Bronchial epithelial cell (primary cell): ENCODE data around the gene RNF26. TPM values are rescaled to one million over a fixed set of nuclear protein-coding genes. Genes with fewer than 3 reads are reported as not detected.

ENCODE experiments used
- DNase-seq: peaks from one replicate; pipeline ENCODE4 v3.0.0-alpha.2; 2010; ENCODE audit warnings: low read depth
- FAIRE-seq: peaks from 2 replicates; lab custom pipeline; 2011; peaks lifted over from hg19 to GRCh38; lab: Jason Lieb, UNC
- H3K27me3 ChIP-seq: 2 replicates; pipeline ENCODE4 v1.5.1; 2011; ENCODE audit warnings: low read length; ENCODE audit not compliant: control insufficient read depth, insufficient read depth
- H3K36me3 ChIP-seq: 2 replicates; pipeline ENCODE4 v1.5.1; 2011; ENCODE audit warnings: low read length; ENCODE audit not compliant: control insufficient read depth, insufficient read depth
- H3K4me3 ChIP-seq: 2 replicates; pipeline ENCODE4 v1.5.1; 2011; ENCODE audit warnings: mild to moderate bottlenecking, low read depth, low read length, control low read depth
- total RNA-seq: library from RNA; depleted of rRNA; stranded (reverse); fragments of >200 nt; gene quantifications from 2 replicates; pipeline ENCODE4 v1.2.1, GENCODE V29; 2014
- TF ChIP-seq, protein P1 (sequence below): IDR thresholded peaks from 2 replicates; pipeline ENCODE4 v1.5.1; 2011; ENCODE audit warnings: mild to moderate bottlenecking, moderate library complexity, low read length, control low read depth, inconsistent platforms; ENCODE audit not compliant: insufficient read depth, severe bottlenecking

RNF26 gene
- total RNA-seq, 1 donor from 2014 or later = 2.4 TPM

DNA sequence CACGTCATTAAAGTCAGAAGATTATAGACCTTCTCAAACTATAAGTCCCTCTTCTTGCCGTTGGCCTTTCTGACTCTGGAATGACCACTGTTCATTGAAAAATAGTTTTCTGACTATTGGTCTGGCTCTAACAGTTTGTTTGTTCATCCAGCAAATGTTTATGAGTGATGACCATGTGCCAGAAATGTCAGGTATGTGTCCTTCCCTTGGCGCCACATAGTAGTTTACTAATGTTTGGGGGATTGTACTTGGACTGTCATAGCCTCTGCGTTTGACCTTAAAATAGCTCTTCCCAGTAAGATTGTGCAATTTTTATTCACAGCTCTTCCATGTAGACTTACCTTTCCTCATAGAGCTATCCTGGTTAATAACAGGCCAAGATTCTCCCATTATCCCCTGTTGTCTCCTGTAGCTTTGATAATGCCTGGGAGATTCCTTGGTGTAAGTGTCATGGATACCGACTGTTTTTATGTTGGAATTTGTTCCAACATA is 31.1 kb upstream of the RNF26 start:
- no peak for FAIRE-seq
- Histone ChIP-seq H3K4me3 (no peak overlapping the region), H3K36me3 (peaks cover 7% of the 10 kb centered on the region), H3K27me3 (no peaks in the 10 kb centered on the region)
- no peak for DNase-seq
- TF ChIP-seq, protein P1, sequence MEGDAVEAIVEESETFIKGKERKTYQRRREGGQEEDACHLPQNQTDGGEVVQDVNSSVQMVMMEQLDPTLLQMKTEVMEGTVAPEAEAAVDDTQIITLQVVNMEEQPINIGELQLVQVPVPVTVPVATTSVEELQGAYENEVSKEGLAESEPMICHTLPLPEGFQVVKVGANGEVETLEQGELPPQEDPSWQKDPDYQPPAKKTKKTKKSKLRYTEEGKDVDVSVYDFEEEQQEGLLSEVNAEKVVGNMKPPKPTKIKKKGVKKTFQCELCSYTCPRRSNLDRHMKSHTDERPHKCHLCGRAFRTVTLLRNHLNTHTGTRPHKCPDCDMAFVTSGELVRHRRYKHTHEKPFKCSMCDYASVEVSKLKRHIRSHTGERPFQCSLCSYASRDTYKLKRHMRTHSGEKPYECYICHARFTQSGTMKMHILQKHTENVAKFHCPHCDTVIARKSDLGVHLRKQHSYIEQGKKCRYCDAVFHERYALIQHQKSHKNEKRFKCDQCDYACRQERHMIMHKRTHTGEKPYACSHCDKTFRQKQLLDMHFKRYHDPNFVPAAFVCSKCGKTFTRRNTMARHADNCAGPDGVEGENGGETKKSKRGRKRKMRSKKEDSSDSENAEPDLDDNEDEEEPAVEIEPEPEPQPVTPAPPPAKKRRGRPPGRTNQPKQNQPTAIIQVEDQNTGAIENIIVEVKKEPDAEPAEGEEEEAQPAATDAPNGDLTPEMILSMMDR = no peak

DNA sequence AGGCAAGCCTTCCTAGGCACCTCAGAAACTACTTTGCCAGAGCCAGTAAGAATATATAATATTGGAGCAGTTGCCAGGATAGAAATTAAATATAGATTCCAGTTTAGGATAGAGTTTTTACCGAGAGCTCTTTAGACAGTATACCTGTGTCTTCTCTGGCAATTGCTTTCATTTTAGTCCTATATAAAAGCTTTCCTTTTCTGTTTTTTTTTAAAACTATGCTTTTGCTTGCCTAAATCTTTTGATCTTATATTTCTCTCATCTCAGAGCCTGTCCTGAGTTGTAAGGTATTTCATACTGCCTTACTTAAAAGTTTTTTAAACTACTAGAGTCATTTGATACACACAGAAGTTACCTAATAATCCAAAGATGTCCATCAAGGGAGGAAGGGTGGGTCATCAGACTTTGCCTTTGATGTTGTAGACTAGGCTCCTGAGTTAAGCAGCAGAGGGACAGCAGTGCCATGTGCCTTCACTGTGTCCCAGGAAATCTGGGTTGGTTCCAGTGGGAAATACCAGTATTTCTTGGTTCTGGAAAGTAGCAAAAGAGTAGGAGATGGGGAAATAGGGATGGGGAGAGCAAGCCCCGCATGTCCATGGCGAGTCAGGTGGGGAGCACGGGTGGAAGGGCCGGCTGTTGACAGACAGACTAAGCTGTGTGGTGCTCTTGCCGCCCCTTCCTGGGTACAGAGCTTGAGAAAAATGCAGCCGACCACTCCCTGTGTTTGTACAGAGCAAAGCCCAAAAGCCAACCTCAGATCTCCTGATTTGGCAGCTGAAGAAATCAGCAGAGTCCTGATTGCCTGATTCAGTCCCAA is 28.6 kb upstream of the RNF26 start:
- FAIRE-seq = no peak

DNA sequence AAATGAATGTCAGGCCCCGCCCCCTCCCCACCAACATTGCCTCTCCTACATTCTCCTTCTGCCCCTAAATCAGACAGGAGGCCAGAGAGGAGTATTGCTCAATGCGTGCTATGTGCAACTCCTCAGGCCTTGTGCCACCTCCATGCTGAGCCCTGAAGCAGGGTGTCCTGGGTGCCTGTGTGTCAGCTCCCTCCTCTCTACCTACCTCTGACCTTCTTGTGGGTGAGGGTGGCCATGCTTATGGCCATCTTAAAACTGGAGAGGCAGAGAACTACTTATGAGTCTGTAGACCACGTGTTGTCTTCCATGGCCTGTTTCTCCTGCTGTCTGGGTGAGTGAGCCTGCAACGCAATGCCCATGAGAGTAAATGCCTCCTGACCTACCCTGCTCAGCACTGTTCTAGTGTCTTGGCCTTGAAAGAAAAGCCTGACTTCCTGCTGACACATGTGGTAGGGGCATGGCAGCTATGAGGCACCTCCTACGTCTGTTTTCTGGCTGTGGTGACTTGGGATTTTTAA is 27.9 kb upstream of the RNF26 start:
- DNase-seq = no peak
- Histone ChIP-seq H3K36me3 (peaks cover 19% of the 10 kb centered on the region), H3K4me3 (no peak overlapping the region), H3K27me3 (no peaks in the 10 kb centered on the region)
- peak; percentile 47 for FAIRE-seq
- TF ChIP-seq, protein P1 = no peak

More for the DNA sequence above, 28.6 kb upstream of the RNF26 start:
- H3K27me3 ChIP-seq = no peaks in the 10 kb centered on the region
- TF ChIP-seq, protein P1 = no peak
- H3K4me3 ChIP-seq = no peak overlapping the region
- DNase-seq = no peak
- peaks cover 13% of the 10 kb centered on the region for H3K36me3 ChIP-seq

DNA sequence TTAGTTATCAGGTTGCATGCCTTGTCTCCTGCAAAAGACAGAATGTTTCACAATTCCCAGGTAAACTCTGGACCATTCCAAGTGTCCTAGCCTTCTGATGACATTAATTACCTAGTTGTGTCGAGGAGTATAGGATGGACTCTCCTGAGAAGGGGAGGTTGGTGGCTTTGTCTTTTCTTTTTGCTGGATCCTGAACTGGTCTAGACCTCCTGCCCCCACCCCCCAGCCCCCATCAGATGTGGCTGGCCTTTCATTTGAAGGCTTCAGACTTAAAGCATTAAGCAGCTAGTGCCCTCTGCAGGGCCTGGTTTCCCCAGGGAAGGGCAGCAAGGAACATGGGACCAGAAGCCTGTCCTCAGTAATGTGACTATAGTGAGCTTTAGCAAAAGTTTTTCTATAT is 27.1 kb upstream of the RNF26 start:
- no peaks in the 10 kb centered on the region for H3K27me3 ChIP-seq
- FAIRE-seq (no peak), DNase-seq (no peak)
- TF ChIP-seq, protein P1 = no peak
- peaks cover 26% of the 10 kb centered on the region for H3K36me3 ChIP-seq
- no peak overlapping the region for H3K4me3 ChIP-seq

DNA sequence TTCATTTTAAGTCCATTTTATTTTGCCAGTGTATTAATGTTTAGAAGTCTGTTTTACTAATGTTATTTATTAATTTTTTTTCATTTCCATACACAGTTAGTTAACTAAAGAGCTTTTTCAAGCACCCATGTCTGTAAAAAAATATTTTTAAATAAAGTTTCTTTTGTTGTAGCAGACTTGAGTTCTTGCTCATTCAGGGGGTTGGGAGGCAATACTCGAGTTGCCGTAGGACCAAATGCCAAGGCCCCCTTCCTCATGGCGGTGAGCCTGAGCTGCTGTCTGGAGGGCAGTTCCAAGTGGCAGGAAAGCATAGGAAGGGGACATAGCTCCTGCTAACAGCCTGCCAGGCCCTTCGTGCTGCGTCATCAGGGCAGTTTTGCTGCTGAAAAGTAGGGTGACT is 26.4 kb upstream of the RNF26 start:
- DNase-seq = no peak
- H3K4me3 ChIP-seq = no peak overlapping the region
- TF ChIP-seq, protein P1 = no peak
- H3K36me3 ChIP-seq = peaks cover 30% of the 10 kb centered on the region
- H3K27me3 ChIP-seq = no peaks in the 10 kb centered on the region
- no peak for FAIRE-seq

DNA sequence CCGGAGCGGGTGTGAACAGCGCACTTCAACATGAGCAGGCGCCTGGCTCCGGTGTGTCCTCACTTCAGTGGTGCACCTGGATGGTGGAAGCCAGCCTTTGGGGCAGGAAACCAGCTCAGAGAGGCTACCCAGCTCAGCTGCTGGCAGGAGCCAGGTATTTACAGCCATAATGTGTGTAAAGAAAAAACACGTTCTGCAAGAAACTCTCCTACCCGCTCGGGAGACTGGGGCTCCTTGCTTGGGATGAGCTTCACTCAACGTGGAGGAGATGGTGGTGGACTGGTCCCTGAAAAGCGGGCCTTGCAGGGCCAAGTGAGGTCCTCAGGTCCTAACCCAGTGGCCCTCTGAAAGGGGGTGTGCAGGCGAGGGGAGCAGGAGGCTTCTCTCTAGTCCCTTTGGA is 24.9 kb upstream of the RNF26 start:
- TF ChIP-seq, protein P1 = no peak
- FAIRE-seq = no peak
- Histone ChIP-seq H3K4me3 (no peak overlapping the region), H3K36me3 (peaks cover 30% of the 10 kb centered on the region), H3K27me3 (no peaks in the 10 kb centered on the region)
- no peak for DNase-seq
